Upper lobe of right lung (tissue), 1 donor: ENCODE results near the gene GBP1. TPM values are rescaled to one million over a fixed set of nuclear protein-coding genes. Genes with fewer than 3 reads are reported as not detected.
A peak's percentile ranks its signal among the peaks of the same experiment; 100 is the strongest.
"Not testable (repeated sequence)": the region's sequence is repeated elsewhere in the genome, so short reads cannot be mapped to it uniquely, and the experiment has no call there.

Experiments used
- ATAC-seq: fragments of 200-7000 bp; cut with Tn5 transposase; one replicate; pipeline ENCODE4 v1.9.1; 2020; ENCODE audit warnings: mild to moderate bottlenecking, moderate library complexity
- DNase-seq: peaks from one replicate; pipeline ENCODE4 v3.0.0-alpha.2; 2020
- H3K27ac ChIP-seq: fragments of 200-600 bp; one replicate; pipeline ENCODE4 v1.8.0; 2022
- H3K27me3 ChIP-seq: fragments of 200-600 bp; one replicate; pipeline ENCODE4 v1.8.0; 2022; ENCODE audit warnings: mild to moderate bottlenecking
- H3K36me3 ChIP-seq: fragments of 200-600 bp; one replicate; pipeline ENCODE4 v1.8.0; 2022
- H3K4me1 ChIP-seq: fragments of 200-600 bp; one replicate; pipeline ENCODE4 v1.8.0; 2022
- H3K4me3 ChIP-seq: fragments of 200-600 bp; one replicate; pipeline ENCODE4 v1.8.0; 2022; ENCODE audit warnings: mild to moderate bottlenecking
- H3K9me3 ChIP-seq: fragments of 200-600 bp; one replicate; pipeline ENCODE4 v1.8.0; 2022
- intact Hi-C: fragments of 100-400 bp; cut with DNase I; formaldehyde crosslinking; loops from one replicate; pipeline ENCODE4 v1.11.0; 2022
- total RNA-seq: library from RNA; stranded (reverse); fragmentation: NEBNext Ultra II Directional; extraction: Animal tissue kit (Norgen Biotek cat#: 25700); gene quantifications from one replicate; pipeline ENCODE4 v1.2.1, GENCODE V29; 2021
- TF ChIP-seq, protein P1 (sequence below): fragments of 200-600 bp; IDR thresholded peaks from one replicate; pipeline ENCODE4 v1.8.0; 2022; ENCODE audit warnings: antibody characterized with exemption
- donor health status: DM: no; HTN: yes; CAD: no; lungs with severe emphysema.

Gene GBP1
- total RNA-seq, 1 donor from 2014 or later = 42.2 TPM

DNA sequence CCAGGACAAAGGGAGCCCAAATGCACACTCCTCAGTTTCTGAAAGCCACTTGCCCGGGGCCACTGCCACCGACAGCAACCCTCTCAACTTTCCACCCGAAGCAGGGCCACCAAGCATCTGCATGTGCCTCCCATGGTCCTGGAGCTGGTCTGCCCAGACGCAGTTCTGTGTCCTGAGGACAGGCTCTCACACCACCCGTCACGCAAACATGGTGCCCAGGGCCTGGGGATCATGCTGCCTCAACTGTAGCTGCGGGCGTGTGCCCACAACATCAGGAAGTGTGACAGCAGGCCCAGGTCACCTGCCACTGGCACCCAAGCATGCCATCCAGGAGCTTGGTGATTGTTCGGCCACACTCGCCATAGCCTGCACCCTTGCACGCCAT lies 14.4 kb downstream of the GBP1 start:
- Histone ChIP-seq H3K9me3 (no peaks in the 10 kb centered on the region), H3K27ac (no peak overlapping the region), H3K4me3 (no peak overlapping the region), H3K36me3 (peaks cover 50% of the 10 kb centered on the region), H3K4me1 (no peaks in the 10 kb centered on the region), H3K27me3 (no peaks in the 10 kb centered on the region)
- TF ChIP-seq, protein P1, sequence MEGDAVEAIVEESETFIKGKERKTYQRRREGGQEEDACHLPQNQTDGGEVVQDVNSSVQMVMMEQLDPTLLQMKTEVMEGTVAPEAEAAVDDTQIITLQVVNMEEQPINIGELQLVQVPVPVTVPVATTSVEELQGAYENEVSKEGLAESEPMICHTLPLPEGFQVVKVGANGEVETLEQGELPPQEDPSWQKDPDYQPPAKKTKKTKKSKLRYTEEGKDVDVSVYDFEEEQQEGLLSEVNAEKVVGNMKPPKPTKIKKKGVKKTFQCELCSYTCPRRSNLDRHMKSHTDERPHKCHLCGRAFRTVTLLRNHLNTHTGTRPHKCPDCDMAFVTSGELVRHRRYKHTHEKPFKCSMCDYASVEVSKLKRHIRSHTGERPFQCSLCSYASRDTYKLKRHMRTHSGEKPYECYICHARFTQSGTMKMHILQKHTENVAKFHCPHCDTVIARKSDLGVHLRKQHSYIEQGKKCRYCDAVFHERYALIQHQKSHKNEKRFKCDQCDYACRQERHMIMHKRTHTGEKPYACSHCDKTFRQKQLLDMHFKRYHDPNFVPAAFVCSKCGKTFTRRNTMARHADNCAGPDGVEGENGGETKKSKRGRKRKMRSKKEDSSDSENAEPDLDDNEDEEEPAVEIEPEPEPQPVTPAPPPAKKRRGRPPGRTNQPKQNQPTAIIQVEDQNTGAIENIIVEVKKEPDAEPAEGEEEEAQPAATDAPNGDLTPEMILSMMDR = no peak
- no peak for DNase-seq
- intact Hi-C loops = no loop called here
- ATAC-seq = peak; percentile 20

DNA sequence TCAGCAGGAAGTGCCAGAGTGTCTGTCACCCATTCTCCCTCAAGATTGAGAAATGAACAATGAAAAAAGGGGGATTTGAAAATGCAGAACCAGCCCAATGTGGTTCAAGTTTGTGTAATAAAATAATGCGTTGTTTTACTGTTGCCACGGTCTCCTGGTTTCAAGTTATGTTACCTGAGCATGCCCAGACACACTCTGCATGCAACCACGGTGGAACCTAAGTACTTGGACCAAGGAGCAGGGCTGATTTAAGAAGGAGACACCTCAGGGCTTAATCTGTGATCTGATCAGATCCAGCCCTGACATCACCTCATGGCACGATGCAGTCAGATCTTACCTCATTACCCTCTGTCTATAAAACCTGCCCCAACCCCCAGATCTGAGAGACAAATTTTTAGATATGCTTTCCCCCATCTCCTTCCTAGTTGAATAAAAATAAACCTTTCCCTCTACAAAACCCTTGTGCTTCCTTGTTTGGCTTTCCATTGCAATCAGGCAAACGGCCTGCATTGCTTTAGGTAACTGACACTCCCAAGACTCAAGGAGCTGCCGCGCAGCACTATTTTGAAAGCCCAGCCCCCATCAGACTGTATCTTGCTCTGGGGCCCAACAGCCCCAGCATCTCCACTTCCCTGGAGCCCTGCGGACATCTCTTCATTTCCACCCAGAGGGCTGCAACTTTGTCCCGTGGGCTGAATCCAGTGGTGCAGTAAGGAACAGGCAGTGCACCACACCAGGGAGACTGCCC lies 14.9 kb downstream of the GBP1 start:
- peaks cover 44% of the 10 kb centered on the region for H3K36me3 ChIP-seq
- intact Hi-C loops, DNase-seq: not testable (repeated sequence)

DNA sequence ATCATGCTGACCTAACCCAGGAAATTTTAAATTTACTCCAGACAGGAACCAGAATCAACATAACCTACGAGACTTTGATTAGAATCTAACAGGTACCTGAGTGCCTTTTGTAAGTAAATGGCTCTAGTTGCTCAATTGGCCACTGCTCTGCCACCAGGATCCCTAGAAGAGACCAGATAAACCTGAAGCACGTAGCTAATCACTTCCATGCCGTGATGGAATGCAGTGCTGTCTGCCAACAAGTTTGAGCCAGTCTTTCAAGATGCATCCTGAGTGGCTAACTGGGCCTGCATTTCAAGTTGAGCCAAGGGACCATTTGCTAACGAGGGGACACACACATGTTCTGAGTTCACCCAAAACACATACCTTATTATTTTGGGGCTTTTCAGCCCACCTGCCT lies 15.8 kb downstream of the GBP1 start:
- H3K27ac ChIP-seq, H3K4me3 ChIP-seq, DNase-seq, H3K9me3 ChIP-seq, H3K4me1 ChIP-seq, H3K27me3 ChIP-seq, intact Hi-C loops: not testable (repeated sequence)
- peaks cover 39% of the 10 kb centered on the region for H3K36me3 ChIP-seq
- peak; percentile 32 for ATAC-seq

More for the DNA sequence above, 14.9 kb downstream of the GBP1 start:
- H3K27me3 ChIP-seq, H3K27ac ChIP-seq, H3K4me1 ChIP-seq, H3K4me3 ChIP-seq, H3K9me3 ChIP-seq: not testable (repeated sequence)
- peak; percentile 55 for ATAC-seq

DNA sequence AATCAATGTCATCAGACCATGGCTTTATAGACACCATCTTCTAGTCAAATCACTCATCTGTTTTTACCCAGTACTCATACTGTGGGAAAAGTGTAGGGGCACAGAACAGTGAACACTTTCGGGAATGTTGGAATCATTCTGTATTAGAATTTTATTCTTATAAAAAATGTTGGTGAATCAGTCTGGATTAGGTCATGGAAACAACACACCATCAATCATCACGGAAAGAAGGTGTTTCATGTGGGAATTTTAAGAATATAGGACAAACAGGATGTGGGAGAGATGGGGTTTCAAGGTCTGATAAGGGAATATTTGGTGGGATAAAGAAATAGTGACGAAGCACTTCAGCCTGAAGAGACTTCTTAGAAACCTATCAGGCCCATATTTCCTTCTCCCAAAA lies 17.3 kb downstream of the GBP1 start:
- TF ChIP-seq, protein P1 = no peak
- no peak overlapping the region for H3K27ac ChIP-seq
- no peaks in the 10 kb centered on the region for H3K27me3 ChIP-seq
- H3K4me1 ChIP-seq = no peaks in the 10 kb centered on the region
- H3K9me3 ChIP-seq = no peaks in the 10 kb centered on the region
- intact Hi-C loops = no loop called here
- peaks cover 25% of the 10 kb centered on the region for H3K36me3 ChIP-seq
- DNase-seq (no peak), ATAC-seq (no peak)
- no peak overlapping the region for H3K4me3 ChIP-seq

DNA sequence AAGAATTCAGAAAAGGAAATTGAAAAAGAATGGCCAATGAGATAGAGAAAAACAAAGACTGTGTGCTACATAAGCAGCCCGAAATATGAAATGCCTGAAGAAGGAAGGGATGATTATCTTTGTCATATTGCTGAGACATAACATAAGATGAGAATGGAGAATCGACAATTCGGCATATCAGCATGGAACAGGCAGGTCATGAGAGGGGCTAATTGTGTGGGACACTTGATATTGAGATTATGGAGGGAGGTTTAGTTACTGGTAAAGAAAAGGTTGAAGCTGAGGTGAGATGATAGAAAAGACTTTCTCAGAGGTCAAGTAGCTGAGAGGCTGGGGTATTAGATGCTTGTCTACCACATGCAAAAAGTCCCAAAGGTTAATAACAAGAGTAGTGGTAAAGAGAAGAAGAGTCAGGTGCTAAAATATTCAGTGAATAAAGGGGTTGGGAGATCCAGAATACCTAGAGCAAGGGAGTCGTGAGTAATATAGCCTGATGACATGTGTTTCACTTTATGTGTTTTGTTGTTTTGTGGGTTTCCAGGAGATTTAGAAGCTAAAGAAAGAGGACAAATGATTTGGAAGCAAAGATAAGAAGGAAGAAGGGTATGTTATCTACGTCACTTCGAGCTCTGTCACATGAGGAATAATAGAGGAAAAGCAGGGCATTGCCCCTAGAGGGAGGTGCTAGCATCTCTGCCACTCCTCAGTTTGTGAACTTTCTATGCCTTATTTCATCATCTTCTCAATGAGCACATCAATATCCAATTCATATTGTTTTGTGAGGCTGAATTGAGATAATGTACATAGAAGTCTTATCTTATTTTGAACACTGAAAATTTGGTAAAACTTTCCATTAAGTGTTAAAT lies 18.5 kb downstream of the GBP1 start:
- DNase-seq, H3K4me3 ChIP-seq, H3K27ac ChIP-seq, H3K4me1 ChIP-seq, H3K9me3 ChIP-seq, intact Hi-C loops, H3K27me3 ChIP-seq: not testable (repeated sequence)
- ATAC-seq = peak; percentile 35
- peaks cover 13% of the 10 kb centered on the region for H3K36me3 ChIP-seq

DNA sequence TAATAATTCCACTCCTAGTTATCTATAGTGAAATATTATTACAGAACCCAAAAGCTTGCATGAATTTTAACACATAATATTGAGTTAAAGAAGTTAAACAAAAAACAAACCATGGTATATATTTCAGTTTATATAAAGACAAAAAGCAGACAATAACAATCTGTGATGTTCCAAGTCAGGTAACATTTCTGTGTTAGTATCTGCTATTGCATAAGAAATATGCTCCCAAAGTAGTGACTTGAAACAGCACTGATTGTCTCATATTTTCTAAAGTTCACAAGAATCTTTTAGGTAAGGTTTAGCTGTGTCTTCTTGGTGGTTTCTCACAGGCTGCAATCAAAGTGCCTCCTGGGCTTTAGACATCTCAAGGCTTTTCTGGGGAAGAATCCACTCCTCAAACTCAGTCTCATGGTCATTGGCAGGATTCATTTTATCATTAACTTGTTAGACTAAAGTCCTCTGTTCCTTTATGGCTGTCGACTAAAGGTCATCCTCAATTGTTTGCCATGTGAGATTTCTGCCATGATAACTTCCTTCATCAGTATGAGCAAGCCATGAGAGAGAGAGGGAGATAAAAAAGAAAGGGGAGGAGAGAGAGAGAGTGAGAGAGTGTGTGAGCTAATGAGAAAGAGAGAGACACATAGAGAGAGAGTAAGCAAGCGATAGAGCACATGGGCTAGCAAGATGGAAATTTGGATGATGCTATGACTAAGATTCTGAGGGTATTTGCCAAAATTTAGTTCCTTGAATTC lies 19.9 kb downstream of the GBP1 start:
- H3K9me3 ChIP-seq = no peaks in the 10 kb centered on the region
- ATAC-seq = no peak
- H3K27ac ChIP-seq = no peak overlapping the region

More for the DNA sequence above, 19.9 kb downstream of the GBP1 start:
- intact Hi-C loops = no loop called here
- no peak for DNase-seq
- TF ChIP-seq, protein P1 = no peak
- peaks cover under 1% of the 10 kb centered on the region for H3K36me3 ChIP-seq
- no peaks in the 10 kb centered on the region for H3K4me1 ChIP-seq
- no peak overlapping the region for H3K4me3 ChIP-seq
- H3K27me3 ChIP-seq = no peaks in the 10 kb centered on the region
